A673 (cell line): ENCODE data around the gene ZNF268. TPM values are rescaled to one million over a fixed set of nuclear protein-coding genes. Genes with fewer than 3 reads are reported as not detected.

Experiments used
- BruUV-seq: library from RNA; stranded (reverse); fragments of 400-500 nt; replicated peaks from 2 replicates; lab custom pipeline; 2021; lab: Mats Ljungman, UMichigan
- CTCF ChIA-PET: fragments of 300-600 bp; sonication (Branson Sonifier 250); formaldehyde crosslinking; loops from one replicate; lab custom pipeline; 2022; ENCODE audit warnings: antibody characterized with exemption; lab: Charles Lee
- POLR2A ChIA-PET: fragments of 300-600 bp; sonication (Branson Sonifier 250); formaldehyde crosslinking; loops from one replicate; lab custom pipeline; 2022; ENCODE audit warnings: antibody characterized with exemption; ENCODE audit not compliant: low non-redundant PET; lab: Charles Lee
- DNase-seq: peaks from one replicate; pipeline ENCODE4 v3.0.0-alpha.2; 2015; ENCODE audit warnings: low spot score
- H3K27ac ChIP-seq: fragments of 200-600 bp; sonication (generic); 2 replicates; pipeline ENCODE4 v1.5.1; 2016; ENCODE audit warnings: mixed run types, low read depth, mild to moderate bottlenecking, mixed read lengths, antibody characterized with exemption, low read length; ENCODE audit not compliant: poor library complexity, severe bottlenecking
- H3K27me3 ChIP-seq: fragments of 200-600 bp; sonication (generic); replicated peaks from 2 replicates; pipeline ENCODE4 v1.6.1; 2017; ENCODE audit warnings: mixed run types, low read depth, mild to moderate bottlenecking, mixed read lengths, antibody characterized with exemption, low read length; ENCODE audit not compliant: insufficient read depth, poor library complexity
- H3K36me3 ChIP-seq: fragments of 200-600 bp; sonication (generic); 2 replicates; pipeline ENCODE4 v1.6.1; 2016; ENCODE audit warnings: mixed run types, mild to moderate bottlenecking, mixed read lengths, antibody characterized with exemption, low read length; ENCODE audit not compliant: insufficient read depth, poor library complexity, severe bottlenecking
- H3K4me1 ChIP-seq: fragments of 200-600 bp; sonication (generic); 2 replicates; pipeline ENCODE4 v1.6.1; 2017; ENCODE audit warnings: mixed run types, mild to moderate bottlenecking, mixed read lengths, antibody characterized with exemption, low read length; ENCODE audit not compliant: insufficient read depth, poor library complexity, severe bottlenecking
- H3K4me3 ChIP-seq: fragments of 200-600 bp; sonication (generic); 2 replicates; pipeline ENCODE4 v1.5.1; 2016; ENCODE audit warnings: low read depth, mixed run types, mild to moderate bottlenecking, mixed read lengths, low read length; ENCODE audit not compliant: poor library complexity, severe bottlenecking
- H3K9me3 ChIP-seq: fragments of 200-600 bp; sonication (generic); 2 replicates; pipeline ENCODE4 v1.6.1; 2016; ENCODE audit warnings: mixed run types, low read depth, mild to moderate bottlenecking, mixed read lengths, antibody characterized with exemption, low read length; ENCODE audit not compliant: poor library complexity, severe bottlenecking
- CTCF ChIP-seq: fragments of 300-800, 200-600 bp; sonication (generic); conservative IDR thresholded peaks from 2 replicates; pipeline ENCODE4 v1.5.1; 2017; ENCODE audit warnings: low read depth, mild to moderate bottlenecking, antibody characterized with exemption, low read length, moderate library complexity, mixed read lengths
- EZH2 ChIP-seq: fragments of 200-600 bp; sonication (generic); IDR thresholded peaks from 2 replicates; pipeline ENCODE4 v1.6.1; 2017; ENCODE audit warnings: borderline replicate concordance, low read depth, mild to moderate bottlenecking, mixed read lengths, antibody characterized with exemption, low read length; ENCODE audit not compliant: poor library complexity, severe bottlenecking
- intact Hi-C: fragments of 100-400 bp; cut with micrococcal nuclease; formaldehyde crosslinking; loops from one replicate; pipeline ENCODE4 v1.10.0; 2022; ENCODE audit not compliant: unreplicated experiment
- total RNA-seq: library from RNA; stranded (reverse); gene quantifications from 2 replicates; pipeline ENCODE4 v1.2.3, GENCODE V29; 2021

ZNF268 gene
- total RNA-seq, 1 experiment from 2014 or later = 20.6 TPM

GRCh38 chr12:133174901-133175300 is 6.4 kb upstream of the ZNF268 start:
- CTCF ChIA-PET = no interaction called here
- Histone ChIP-seq H3K36me3 (no peaks in the 10 kb centered on the region), H3K4me1 (no peaks in the 10 kb centered on the region), H3K4me3 (no peak overlapping the region), H3K27ac (no peak overlapping the region), H3K9me3 (peaks cover 61% of the 10 kb centered on the region), H3K27me3 (no peaks in the 10 kb centered on the region)
- no TSS peak for BruUV-seq
- no peak for TF ChIP-seq EZH2
- TF ChIP-seq CTCF = no peak
- POLR2A ChIA-PET = no interaction called here
- no peak for DNase-seq
- intact Hi-C loops = no loop called here

- DNase-seq = no peak
- CTCF ChIA-PET = no interaction called here
Measured at GRCh38 chr12:133180669-133181068, 626 bp upstream of the ZNF268 start.

GRCh38 chr12:133190176-133190575 is 8.9 kb downstream of the ZNF268 start:
- intact Hi-C loops = no loop called here
- H3K27ac ChIP-seq = no peak overlapping the region
- CTCF ChIA-PET = no interaction called here
- POLR2A ChIA-PET = no interaction called here
- H3K36me3 ChIP-seq = peaks cover 97% of the 10 kb centered on the region
- H3K9me3 ChIP-seq = peaks cover 86% of the 10 kb centered on the region
- BruUV-seq = no TSS peak
- H3K4me1 ChIP-seq = no peaks in the 10 kb centered on the region
- DNase-seq = no peak
- TF ChIP-seq CTCF = no peak
- TF ChIP-seq EZH2 = no peak
- no peaks in the 10 kb centered on the region for H3K27me3 ChIP-seq
- H3K4me3 ChIP-seq = no peak overlapping the region

More at GRCh38 chr12:133180669-133181068, 626 bp upstream of the ZNF268 start:
- Histone ChIP-seq H3K36me3 (peaks cover 31% of the 10 kb centered on the region), H3K27me3 (no peaks in the 10 kb centered on the region), H3K9me3 (peaks cover 68% of the 10 kb centered on the region), H3K4me1 (no peaks in the 10 kb centered on the region), H3K4me3 (no peak overlapping the region), H3K27ac (no peak overlapping the region)
- POLR2A ChIA-PET = interaction anchor here (1.1 kb wide), 1 partner anchor 50 kb away, joined by 4 read pairs; the partner anchor contains the start of gene ZNF10
- no TSS peak for BruUV-seq
- TF ChIP-seq CTCF = no peak
- no peak for TF ChIP-seq EZH2
- intact Hi-C loops = loop anchor here (1.0 kb wide), 1 partner anchor 100 kb away; the partner anchor contains the start of gene ZNF140
